Measurements from ENCODE around the gene ARHGAP18. TPM values are rescaled to one million over a fixed set of nuclear protein-coding genes. Genes with fewer than 3 reads are reported as not detected.

ARHGAP18 gene
- total and polyA plus RNA-seq, 2 of the 13 experiments (the other 11 are each of a cell fraction or from before 2014, with no cell fraction given): 58.2 to 115 TPM

- TF ChIP-seq ZHX2 (IDR thresholded peaks at IDR 0.05; ENCODE audit: low read depth) (no peak), ZHX2 (CRISPR knock-in tag; IDR thresholded peaks at IDR 0.05; ENCODE audit: borderline replicate concordance) (no peak), KDM5A (IDR thresholded peaks at IDR 0.05; ENCODE audit: borderline replicate concordance, low read length) (no peak), JUNB (CRISPR knock-in tag; IDR thresholded peaks at IDR 0.05; ENCODE audit: borderline replicate concordance) (no peak), ASH2L (IDR thresholded peaks at IDR 0.05; ENCODE audit: insufficient read length, low read depth, low read length) (peak; percentile 37), HNRNPUL1 (IDR thresholded peaks at IDR 0.05; ENCODE audit: low read depth, low read length) (no peak), GTF3A (CRISPR knock-in tag; conservative IDR thresholded peaks at IDR 0.05) (no peak), SRF (IDR thresholded peaks at IDR 0.05; ENCODE audit: low read depth, low read length) (no peak), ZBTB7B (CRISPR knock-in tag; IDR thresholded peaks at IDR 0.05) (peak; percentile 69; the same call in 1 of the 2 replicates), LCORL (IDR thresholded peaks at IDR 0.05) (no peak), LCORL (CRISPR knock-in tag; IDR thresholded peaks at IDR 0.05) (no peak), ZNF251 (CRISPR knock-in tag; IDR thresholded peaks at IDR 0.05) (no peak), ZNF703 (CRISPR knock-in tag; IDR thresholded peaks at IDR 0.05; ENCODE audit: borderline replicate concordance) (no peak), ZKSCAN1 (IDR thresholded peaks at IDR 0.05; ENCODE audit: low read length) (no peak), ZNF572 (CRISPR knock-in tag; IDR thresholded peaks at IDR 0.05) (no peak), SIX1 (CRISPR knock-in tag; IDR thresholded peaks at IDR 0.05; ENCODE audit: borderline replicate concordance) (peak; percentile 26; the same call in 1 of the 2 replicates), ZC3H13 (CRISPR knock-in tag; IDR thresholded peaks at IDR 0.05) (no peak), NCOA2 (CRISPR knock-in tag; IDR thresholded peaks at IDR 0.05) (peak; percentile 94), ZNF503 (CRISPR knock-in tag; IDR thresholded peaks at IDR 0.05) (peak; percentile 54; the same call in 1 of the 2 replicates), HMGXB3 (CRISPR knock-in tag; IDR thresholded peaks at IDR 0.05; ENCODE audit: borderline replicate concordance) (no peak)
These were observed 65.4 kb downstream of the ARHGAP18 start (continued) for GRCh38 chr6:129644567-129645015.
